Epithelial cell of proximal tubule (primary cell): Measurements from ENCODE around the gene SLC44A5. TPM values are rescaled to one million over a fixed set of nuclear protein-coding genes. Genes with fewer than 3 reads are reported as not detected.
A peak's percentile ranks its signal among the peaks of the same experiment; 100 is the strongest.

ENCODE experiments used
- DNase-seq: peaks from one replicate; pipeline ENCODE4 v3.0.0-alpha.2; 2011; ENCODE audit warnings: low read depth
- H3K4me3 ChIP-seq: 2 replicates; pipeline ENCODE4 v1.5.1; 2011; ENCODE audit warnings: low read depth, mild to moderate bottlenecking, low read length
- total RNA-seq: library from RNA; depleted of rRNA; stranded (reverse); fragments of >200 nt; gene quantifications from 2 replicates; pipeline ENCODE4 v1.2.3, GENCODE V29; 2015
- TF ChIP-seq, protein P1 (sequence below): conservative IDR thresholded peaks from 2 replicates; pipeline ENCODE4 v1.5.1; 2012; ENCODE audit warnings: low read depth, mild to moderate bottlenecking, low read length

Gene SLC44A5
- total RNA-seq, 1 donor from 2014 or later, result 1.8 TPM

DNA sequence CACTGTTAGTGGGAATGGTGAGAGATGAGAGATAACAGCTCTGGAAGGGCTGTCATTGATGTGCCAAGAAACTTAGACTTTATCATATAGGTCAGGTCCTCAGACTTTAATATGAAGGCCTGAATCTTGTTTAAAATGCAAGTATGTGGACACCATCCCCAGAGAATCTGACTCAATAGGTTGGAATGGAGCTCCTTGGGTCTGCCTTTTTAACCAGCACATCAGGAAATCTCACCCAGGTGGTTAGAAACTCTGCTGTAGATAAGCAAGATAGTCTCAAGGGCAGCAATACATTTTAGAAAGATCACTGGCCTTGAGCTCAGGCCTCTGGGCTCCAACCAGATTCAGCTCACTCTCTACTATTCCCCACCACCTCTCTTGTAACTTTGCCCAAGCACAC lies 180.4 kb downstream of the SLC44A5 start:
- TF ChIP-seq, protein P1, sequence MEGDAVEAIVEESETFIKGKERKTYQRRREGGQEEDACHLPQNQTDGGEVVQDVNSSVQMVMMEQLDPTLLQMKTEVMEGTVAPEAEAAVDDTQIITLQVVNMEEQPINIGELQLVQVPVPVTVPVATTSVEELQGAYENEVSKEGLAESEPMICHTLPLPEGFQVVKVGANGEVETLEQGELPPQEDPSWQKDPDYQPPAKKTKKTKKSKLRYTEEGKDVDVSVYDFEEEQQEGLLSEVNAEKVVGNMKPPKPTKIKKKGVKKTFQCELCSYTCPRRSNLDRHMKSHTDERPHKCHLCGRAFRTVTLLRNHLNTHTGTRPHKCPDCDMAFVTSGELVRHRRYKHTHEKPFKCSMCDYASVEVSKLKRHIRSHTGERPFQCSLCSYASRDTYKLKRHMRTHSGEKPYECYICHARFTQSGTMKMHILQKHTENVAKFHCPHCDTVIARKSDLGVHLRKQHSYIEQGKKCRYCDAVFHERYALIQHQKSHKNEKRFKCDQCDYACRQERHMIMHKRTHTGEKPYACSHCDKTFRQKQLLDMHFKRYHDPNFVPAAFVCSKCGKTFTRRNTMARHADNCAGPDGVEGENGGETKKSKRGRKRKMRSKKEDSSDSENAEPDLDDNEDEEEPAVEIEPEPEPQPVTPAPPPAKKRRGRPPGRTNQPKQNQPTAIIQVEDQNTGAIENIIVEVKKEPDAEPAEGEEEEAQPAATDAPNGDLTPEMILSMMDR, result no peak
- no peak overlapping the region for H3K4me3 ChIP-seq
- DNase-seq, result no peak

DNA sequence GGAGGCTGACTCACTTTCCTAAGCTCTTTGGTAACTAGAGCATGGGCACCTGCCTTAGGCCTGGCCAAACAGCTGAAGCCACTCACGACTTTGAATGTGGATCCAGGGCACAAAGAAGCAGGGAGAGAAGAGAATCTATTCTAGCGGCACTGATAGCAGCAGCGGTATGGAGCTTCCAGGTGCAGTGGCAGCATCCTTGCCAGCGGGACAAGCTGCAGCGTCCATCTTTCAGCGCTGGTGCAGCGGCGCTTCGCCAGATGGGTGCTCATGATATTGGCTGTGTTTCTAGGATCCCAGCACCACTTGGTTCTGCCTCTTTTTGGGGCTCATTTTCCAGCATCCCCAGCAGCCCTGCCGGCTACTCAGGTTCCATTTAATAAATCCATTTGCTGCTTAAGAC lies 184.2 kb downstream of the SLC44A5 start:
- TF ChIP-seq, protein P1, result no peak
- H3K4me3 ChIP-seq, result no peak overlapping the region
- DNase-seq, result no peak

DNA sequence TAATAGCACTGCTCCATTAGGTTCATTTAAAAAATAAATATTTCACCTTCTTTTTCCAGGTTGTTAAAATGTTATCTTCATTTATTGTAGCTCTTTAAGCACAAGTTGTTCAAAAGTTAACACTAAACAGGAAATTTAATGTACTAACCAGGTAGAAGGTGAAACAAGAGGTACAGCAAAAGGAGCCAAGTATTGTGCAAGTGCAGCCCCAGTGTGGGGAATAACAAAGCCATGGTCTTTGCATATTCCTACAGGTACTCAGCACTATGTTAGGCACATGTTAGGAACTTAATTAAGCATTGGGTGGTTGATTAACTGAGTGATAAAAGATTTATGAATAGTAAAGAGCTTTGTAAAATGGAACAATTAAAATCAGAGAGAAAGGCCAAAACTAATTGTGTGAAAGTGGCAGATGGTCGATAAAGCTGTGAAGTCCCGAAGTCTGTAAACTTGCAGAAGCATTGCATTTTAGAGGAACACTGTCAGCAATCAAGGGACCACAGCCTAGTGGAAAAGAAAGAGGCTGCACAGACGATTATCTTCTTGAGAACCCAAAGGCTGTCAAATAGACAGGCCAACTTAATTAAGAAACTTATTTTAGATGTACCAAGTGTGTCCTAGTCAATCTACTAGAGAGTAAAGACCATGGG lies 185.8 kb downstream of the SLC44A5 start:
- TF ChIP-seq, protein P1, result no peak
- H3K4me3 ChIP-seq, result no peak overlapping the region
- no peak for DNase-seq

DNA sequence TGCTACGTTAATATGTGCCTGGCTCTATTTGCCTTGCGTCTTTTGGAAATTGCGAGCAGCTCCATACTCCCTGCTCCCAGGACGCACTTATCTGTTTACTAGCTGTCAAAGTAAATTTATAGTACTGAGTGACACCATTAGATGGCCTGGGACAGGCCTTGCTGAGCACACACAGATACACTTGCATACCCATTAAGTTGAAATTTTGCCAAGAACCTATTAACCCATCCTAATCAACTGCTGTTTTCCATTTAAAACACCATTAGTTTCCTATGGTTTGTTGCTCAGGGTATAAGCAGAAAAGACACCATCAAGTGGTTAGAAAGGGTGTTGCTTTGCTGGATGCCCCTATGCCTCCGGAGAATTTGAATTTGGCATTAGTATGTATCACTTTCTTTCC lies 187.3 kb downstream of the SLC44A5 start:
- TF ChIP-seq, protein P1, result peak; percentile 22
- DNase-seq, result no peak
- H3K4me3 ChIP-seq, result no peak overlapping the region

DNA sequence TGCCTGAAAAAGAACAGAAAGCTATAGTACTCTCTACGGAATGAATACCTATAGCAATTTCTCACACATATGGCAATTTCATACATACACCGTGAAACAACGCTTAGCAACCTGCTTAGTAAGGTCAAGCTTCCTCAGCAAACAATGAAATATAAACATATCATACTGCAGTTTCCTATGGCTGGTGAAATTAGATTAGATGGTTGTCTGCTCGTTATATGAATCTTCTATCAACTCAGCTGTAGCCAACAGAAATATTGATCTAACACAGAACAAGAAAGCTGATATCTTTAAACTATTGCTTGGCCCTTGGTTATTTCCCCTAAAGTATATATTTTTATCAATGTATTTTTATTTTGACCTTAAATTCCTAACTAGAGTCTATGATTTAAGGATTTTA lies 187.8 kb downstream of the SLC44A5 start:
- H3K4me3 ChIP-seq, result no peak overlapping the region
- DNase-seq, result no peak
- TF ChIP-seq, protein P1, result no peak

DNA sequence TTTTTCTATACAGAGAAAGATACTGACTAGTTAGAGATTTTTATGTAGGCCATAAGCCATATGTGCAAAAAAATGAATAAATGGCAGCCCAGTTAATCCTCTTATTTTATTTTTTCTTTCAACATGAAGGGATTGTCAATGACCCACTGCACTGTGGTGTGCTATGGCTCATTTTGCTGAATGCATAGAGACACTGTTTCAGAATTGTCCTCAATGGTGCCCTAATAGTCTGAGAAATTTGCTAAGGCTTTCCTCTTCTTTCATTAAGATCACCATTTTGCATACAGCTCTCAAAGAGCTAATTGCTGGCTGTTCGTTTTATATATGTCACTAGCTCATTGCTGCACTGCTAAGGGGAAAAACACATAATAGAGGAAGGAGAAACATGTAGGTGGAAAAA lies 189.5 kb downstream of the SLC44A5 start:
- H3K4me3 ChIP-seq, result no peak overlapping the region
- TF ChIP-seq, protein P1, result no peak
- DNase-seq, result no peak

DNA sequence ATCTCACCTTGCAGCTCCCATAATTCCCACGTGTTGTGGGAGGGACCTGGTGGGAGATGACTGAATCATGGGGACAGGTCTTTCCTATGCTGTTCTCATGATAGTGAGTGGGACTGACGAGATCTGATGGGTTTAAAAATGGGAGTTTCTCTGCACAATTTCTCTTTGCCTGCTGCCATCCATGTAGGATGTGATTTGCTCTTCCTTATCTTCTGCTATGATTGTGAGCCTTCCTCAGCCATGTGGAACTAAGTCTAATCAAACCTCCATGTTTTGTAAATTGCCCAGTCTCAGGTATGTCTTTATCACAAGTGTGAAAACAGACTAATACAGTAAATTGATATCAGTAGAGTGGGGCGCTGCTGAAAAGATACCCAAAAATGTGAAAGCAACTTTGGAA lies 195.7 kb downstream of the SLC44A5 start:
- no peak overlapping the region for H3K4me3 ChIP-seq
- no peak for DNase-seq
- TF ChIP-seq, protein P1, result no peak
